DMS153 treated with DMSO at 0.1 percent for 48 hours (cell line): ENCODE data around the gene ZNF341.
A peak's percentile ranks its signal among the peaks of the same experiment; 100 is the strongest.
"Not testable (repeated sequence)": the region's sequence is repeated elsewhere in the genome, so short reads cannot be mapped to it uniquely, and the experiment has no call there.

Experiments used
- DNase-seq: peaks from one replicate; lab custom pipeline; 2025; ENCODE audit not compliant: unreplicated experiment; lab: John Stamatoyannopoulos, UW

ZNF341 gene

GRCh38 chr20:33791959-33792597 lies 60.3 kb downstream of the ZNF341 start:
- no peak for DNase-seq

GRCh38 chr20:33792598-33792989 lies 60.8 kb downstream of the ZNF341 start:
- not testable (repeated sequence) for DNase-seq

- no peak for DNase-seq
Observed at GRCh38 chr20:33793011-33793931, 61.5 kb downstream of the ZNF341 start.

DNA sequence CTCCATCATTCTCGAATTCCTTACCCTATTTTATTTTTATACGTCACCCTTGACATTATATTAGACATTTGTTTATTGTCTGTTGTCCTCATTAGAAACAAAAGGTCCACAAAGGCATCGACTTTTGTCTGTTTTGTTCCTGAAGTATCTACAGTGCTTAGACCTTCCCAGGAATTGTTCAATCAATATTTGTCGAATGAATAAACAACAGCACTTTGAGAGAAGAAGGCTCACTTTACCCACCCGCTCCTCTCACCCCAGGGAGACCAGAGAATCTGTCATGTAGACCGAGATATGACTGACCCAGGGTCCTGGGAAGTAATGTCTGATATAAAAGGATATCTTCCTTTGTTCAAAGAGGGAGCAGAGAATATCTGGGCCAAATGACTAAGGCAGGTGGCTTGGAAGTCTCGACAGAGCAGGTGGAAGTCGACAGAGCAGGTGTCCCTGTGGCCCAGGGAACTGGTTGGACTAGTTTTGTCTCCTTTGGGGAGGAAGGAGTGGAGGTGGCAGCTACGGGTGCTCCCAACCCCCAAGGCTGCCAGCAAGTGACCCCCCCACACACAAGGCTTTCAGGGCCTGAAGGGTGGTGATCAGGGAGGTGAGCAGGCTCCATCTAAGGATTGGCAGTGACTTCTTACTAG lies 64.6 kb downstream of the ZNF341 start:
- peak; percentile 79 for DNase-seq

DNA sequence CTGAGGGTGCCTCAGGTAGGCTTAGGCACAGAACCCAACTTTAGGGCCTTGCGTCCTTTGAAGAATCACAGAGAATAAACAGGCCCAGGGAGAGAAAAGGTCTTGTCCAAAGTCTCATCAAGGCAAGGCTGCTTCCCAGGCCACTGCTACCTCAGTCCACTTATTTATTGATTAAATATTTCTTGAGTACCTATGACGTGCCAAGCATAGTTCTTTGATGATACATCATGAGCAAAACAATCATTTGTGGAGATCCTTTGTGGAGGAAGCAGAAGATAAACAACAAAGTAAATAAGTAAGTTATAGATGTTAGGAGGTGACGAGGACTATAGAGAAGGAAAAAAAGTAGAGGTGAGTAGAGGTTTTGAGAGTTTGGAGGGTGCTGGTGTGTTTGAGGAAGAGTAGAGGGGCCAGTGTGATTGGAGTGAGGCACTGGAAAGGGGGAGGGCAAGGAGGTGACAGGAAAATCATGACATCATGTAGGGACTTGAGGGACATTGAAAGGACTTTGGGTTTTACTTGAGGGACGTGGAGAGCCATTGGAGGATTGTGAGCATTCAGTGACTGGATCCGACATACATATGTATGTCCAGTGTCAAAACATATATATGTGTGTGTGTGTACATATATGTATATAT lies 65.2 kb downstream of the ZNF341 start:
- no peak for DNase-seq

DNA sequence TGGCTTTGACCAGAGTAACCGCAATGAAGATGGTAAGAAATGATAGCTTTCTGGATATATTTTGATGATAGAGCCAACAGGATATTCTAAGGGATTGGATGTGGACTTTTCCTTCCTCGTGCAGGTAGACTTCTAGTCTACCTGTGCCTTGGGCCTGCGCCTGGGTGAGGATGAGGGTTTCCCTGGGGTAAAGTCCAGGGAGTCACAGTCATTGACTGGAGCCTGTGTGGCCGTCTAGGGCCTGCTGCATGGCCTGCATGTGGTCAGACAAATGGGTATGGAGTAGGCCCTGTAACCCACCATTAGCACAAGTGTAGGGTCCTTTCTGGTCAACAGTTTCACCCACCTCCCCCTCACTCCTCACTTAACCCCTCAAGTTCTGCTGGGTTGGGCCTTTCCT lies 66.6 kb downstream of the ZNF341 start:
- no peak for DNase-seq

GRCh38 chr20:33803921-33804337 lies 72.1 kb downstream of the ZNF341 start:
- DNase-seq = no peak

GRCh38 chr20:33808388-33808787 lies 76.6 kb downstream of the ZNF341 start:
- no peak for DNase-seq

DNA sequence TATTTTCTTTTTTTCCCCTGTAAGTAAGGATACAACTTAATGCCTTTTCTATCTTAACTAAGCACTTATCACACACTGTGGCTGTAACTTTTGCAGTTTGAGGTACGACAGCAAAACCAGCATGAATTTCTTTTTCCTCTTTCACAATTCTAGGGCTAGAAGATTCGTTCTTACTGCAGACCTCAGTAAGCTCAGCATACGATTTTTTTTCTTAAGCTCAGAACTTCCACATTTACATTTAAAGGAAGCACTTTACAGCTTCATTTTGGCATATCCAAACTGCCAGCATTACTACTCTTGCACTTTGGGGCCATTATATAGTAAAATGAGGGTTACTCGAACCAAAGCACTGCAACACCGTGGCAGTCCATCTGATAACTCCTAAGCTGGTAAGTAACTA lies 78.5 kb downstream of the ZNF341 start:
- DNase-seq = no peak

- DNase-seq = peak; percentile 97
Observed at GRCh38 chr20:33810885-33811775, 79.3 kb downstream of the ZNF341 start, which contains the start of gene CHMP4B. Gene CHMP4B (plus strand): TSS chr20:33811348. CDS start chr20:33811469, 121 bp downstream.

DNA sequence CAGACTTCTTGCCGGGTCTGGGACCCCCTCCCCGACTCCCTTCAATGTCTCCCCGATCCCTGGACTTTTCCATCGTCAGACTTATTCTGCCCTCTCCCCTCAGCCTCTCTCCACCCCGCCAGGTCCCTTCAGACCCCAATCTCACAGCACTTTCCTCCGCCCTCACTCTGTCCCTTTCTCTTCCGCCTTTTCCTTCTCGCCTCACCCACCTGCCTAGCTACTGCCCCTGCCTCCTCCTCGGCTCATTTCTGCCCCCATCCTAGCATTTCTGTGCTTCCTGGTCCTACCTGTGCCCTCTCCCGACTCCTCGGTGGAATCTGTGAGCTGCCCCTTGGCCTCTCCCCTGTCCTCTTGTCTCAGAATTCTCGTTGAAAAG lies 80.0 kb downstream of the ZNF341 start:
- DNase-seq = no peak

DNA sequence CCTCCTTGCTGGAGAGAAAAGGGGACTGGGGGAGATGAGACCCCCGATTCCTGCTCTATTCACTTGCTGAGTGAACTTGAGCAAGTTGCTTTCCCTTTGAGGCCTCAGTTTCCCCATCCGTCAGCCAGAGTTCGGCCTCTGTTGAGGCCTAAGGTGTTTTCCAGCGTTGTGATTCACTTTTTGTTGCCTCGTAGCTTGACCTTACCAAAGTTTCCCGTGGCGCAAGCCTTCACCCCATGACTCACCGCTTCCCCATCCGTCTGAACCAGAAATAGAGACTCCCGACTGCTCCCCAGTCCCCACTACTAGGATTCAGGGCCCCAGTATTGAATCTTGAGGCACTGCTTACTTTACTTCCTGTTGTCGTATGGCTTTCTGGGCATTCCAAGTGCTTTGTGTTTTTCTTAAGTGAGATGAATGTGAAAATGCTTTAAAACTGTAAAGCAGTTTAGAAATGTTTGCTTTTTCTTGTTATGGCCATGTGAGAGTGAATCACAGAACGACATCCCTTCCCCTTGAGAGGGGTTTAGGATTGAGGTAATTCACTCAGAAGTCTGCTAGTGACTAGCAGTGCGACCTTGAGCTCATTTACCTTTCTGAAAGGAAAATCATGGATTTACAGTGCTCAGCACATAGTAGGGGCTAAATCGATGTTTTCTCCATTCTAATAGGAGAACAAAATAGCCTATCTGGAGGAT lies 80.5 kb downstream of the ZNF341 start:
- DNase-seq = no peak

DNA sequence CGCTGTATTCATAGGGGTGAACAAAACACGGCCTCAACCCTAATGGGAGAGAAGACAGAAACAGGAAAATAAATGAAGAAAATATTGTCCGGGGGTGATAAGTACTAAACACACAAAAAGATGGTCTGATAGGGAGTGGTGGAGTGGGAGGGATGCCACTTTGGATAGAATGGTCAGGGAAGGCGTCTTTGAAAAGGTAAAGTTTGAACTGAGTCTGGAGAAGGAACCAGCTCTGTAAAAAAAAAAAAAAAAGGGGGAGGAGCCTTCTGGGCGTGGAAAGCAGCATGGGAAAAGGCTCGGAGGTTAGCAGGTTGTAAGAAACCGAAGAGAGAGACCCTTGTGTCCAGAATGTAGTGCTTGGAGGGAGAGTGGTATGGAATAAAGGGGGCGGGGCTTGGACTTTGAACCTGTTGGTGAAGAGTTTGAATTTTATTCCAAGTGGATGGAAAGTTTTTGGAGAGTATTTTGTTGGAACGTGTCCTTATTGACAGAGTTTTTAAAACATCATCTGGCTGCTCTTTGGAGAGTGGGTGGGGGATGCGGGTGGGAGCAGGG lies 81.2 kb downstream of the ZNF341 start:
- DNase-seq = peak; percentile 46

- no peak for DNase-seq
Observed at GRCh38 chr20:33814238-33814712, 82.5 kb downstream of the ZNF341 start.

DNA sequence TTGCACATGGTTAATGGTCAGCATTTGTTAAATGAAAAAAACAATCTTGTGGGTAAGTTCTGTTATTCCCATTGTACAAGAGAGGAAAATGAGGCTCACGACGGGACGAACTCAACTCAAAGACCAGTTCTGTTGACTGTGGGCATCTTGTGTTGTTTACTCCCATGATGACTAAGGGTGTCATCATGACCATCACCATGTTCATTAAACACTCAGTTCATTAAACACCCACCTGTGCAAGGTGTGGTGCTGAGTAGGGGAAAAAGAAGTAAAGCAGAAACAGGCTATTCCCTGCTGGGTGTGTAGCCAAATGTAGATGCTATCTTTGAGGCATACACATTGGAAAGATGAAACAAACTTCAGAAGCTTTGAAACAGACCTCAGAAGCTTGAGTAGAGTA lies 83.9 kb downstream of the ZNF341 start:
- DNase-seq = no peak

GRCh38 chr20:33816191-33816590 lies 84.4 kb downstream of the ZNF341 start:
- DNase-seq = no peak

DNA sequence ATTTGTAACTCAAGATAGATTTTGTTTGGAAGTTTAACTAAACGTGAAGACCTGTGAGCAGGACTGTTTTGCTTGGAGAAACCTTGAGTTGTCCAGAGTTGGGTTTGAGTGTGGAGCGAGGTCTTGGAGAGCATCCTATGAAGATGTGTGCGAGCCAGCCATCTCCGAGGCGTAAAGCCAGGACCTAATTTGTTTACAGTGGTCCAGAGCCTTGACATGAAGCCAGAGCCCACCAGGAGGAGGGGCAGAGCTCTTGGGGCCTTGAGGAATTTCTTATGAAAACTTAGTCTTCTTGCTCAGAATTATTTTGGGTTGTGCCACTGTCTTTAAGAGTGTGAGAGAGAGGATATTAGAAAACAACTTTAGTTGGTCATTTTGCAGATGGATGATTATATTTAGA lies 85.6 kb downstream of the ZNF341 start:
- no peak for DNase-seq

GRCh38 chr20:33819456-33819855 lies 87.7 kb downstream of the ZNF341 start:
- no peak for DNase-seq

- DNase-seq = no peak
Observed at GRCh38 chr20:33820362-33820761, 88.6 kb downstream of the ZNF341 start.
